HL-60 (cell line): Measurements from ENCODE around the gene ALOX15.

Source experiments
- GABPA ChIP-seq: IDR thresholded peaks from 2 replicates; pipeline ENCODE4 v1.6.1; 2012; ENCODE audit warnings: low read depth
- POLR2AphosphoS5 ChIP-seq: IDR thresholded peaks from 2 replicates; pipeline ENCODE4 v1.6.1; 2012; ENCODE audit warnings: low read depth
- TF ChIP-seq, protein P1 (sequence below): IDR thresholded peaks from one replicate; pipeline ENCODE4 v1.5.1; 2011; ENCODE audit warnings: low read length, control low read depth, inconsistent platforms; ENCODE audit not compliant: insufficient read depth

DNA sequence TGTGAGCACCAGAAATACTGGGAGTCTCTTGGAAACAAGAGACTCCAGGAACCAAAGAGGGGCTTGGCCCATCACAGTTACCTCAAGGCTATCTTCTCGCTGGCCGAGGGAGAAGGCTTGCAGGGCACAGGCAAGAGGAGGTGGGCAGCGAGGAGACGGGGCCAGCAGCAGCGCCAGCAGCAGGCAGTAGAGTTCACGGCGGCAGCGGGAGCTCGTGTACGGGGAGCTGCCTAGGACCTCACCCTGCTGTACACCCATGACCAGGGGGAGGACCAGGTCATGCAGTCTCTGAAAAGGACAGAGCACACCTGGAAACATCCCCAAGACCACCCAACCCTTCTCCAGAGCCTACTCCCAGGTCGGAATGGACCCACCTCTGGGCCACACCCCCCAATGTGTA, 31.7 kb upstream of the ALOX15 start:
- TF ChIP-seq, protein P1, sequence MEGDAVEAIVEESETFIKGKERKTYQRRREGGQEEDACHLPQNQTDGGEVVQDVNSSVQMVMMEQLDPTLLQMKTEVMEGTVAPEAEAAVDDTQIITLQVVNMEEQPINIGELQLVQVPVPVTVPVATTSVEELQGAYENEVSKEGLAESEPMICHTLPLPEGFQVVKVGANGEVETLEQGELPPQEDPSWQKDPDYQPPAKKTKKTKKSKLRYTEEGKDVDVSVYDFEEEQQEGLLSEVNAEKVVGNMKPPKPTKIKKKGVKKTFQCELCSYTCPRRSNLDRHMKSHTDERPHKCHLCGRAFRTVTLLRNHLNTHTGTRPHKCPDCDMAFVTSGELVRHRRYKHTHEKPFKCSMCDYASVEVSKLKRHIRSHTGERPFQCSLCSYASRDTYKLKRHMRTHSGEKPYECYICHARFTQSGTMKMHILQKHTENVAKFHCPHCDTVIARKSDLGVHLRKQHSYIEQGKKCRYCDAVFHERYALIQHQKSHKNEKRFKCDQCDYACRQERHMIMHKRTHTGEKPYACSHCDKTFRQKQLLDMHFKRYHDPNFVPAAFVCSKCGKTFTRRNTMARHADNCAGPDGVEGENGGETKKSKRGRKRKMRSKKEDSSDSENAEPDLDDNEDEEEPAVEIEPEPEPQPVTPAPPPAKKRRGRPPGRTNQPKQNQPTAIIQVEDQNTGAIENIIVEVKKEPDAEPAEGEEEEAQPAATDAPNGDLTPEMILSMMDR = no peak
- TF ChIP-seq GABPA = no peak
- no peak for TF ChIP-seq POLR2AphosphoS5
